TTC549 (cell line): Measurements from ENCODE around the gene EFCAB14.
"Not testable (repeated sequence)": the region's sequence is repeated elsewhere in the genome, so short reads cannot be mapped to it uniquely, and the experiment has no call there.

Experiments used
- FAIRE-seq: peaks from 2 replicates; lab custom pipeline; 2012; peaks lifted over from hg19 to GRCh38; lab: Jason Lieb, UNC

The EFCAB14 gene

GRCh38 chr1:46653405-46653958, 65.4 kb downstream of the EFCAB14 start:
- no peak for FAIRE-seq

- FAIRE-seq = no peak
These were observed 66.4 kb downstream of the EFCAB14 start for GRCh38 chr1:46652321-46653100.

GRCh38 chr1:46651152-46651551, 67.8 kb downstream of the EFCAB14 start:
- not testable (repeated sequence) for FAIRE-seq

- FAIRE-seq = no peak
These were observed 68.4 kb downstream of the EFCAB14 start for GRCh38 chr1:46650491-46650890.

- FAIRE-seq = no peak
These were observed 69.2 kb downstream of the EFCAB14 start for GRCh38 chr1:46649764-46650163.

- no peak for FAIRE-seq
These were observed 71.3 kb downstream of the EFCAB14 start for GRCh38 chr1:46647611-46648010.

- FAIRE-seq = no peak
These were observed 72.1 kb downstream of the EFCAB14 start for GRCh38 chr1:46646844-46647243.

GRCh38 chr1:46646331-46646730, 72.6 kb downstream of the EFCAB14 start:
- FAIRE-seq = no peak

GRCh38 chr1:46645815-46646214, 73.1 kb downstream of the EFCAB14 start:
- no peak for FAIRE-seq

- no peak for FAIRE-seq
These were observed 75.5 kb downstream of the EFCAB14 start for GRCh38 chr1:46643368-46643775.

GRCh38 chr1:46642115-46642680, 76.7 kb downstream of the EFCAB14 start:
- FAIRE-seq = no peak

- no peak for FAIRE-seq
These were observed 79.4 kb downstream of the EFCAB14 start for GRCh38 chr1:46639547-46639946.

GRCh38 chr1:46638921-46639320, 80.0 kb downstream of the EFCAB14 start:
- no peak for FAIRE-seq

- FAIRE-seq = no peak
These were observed 81.3 kb downstream of the EFCAB14 start for GRCh38 chr1:46637444-46638083.

GRCh38 chr1:46635205-46635604, 83.7 kb downstream of the EFCAB14 start:
- FAIRE-seq = no peak

- no peak for FAIRE-seq
These were observed 88.2 kb downstream of the EFCAB14 start for GRCh38 chr1:46630719-46631118.
